Left ventricle myocardium superior (tissue), 1 donor: ENCODE results near the gene HUWE1. TPM values are rescaled to one million over a fixed set of nuclear protein-coding genes. Genes with fewer than 3 reads are reported as not detected.
A peak's percentile ranks its signal among the peaks of the same experiment; 100 is the strongest.
"Not testable (repeated sequence)": the region's sequence is repeated elsewhere in the genome, so short reads cannot be mapped to it uniquely, and the experiment has no call there.

Source experiments
- ATAC-seq: fragments of 200-7000 bp; cut with Tn5 transposase; one replicate; pipeline ENCODE4 v1.9.1; 2020; ENCODE audit warnings: mild to moderate bottlenecking, moderate library complexity
- DNase-seq: peaks from one replicate; pipeline ENCODE4 v3.0.0-alpha.2; 2020
- intact Hi-C: fragments of 100-400 bp; cut with micrococcal nuclease; formaldehyde crosslinking; loops from one replicate; pipeline ENCODE4 v1.11.0; 2022
- long read RNA-seq: library from polyadenylated mRNA; unstranded; transcript quantifications from one replicate; pipeline ENCODE4 v2.0.0, GENCODE V29; 2021
- total RNA-seq: library from RNA; stranded (reverse); fragmentation: NEBNext Ultra II Directional; extraction: Animal tissue kit (Norgen Biotek cat#: 25700); gene quantifications from one replicate; pipeline ENCODE4 v1.2.1, GENCODE V29; 2021
- donor health status: DM: no; HTN: yes; CAD: no; lungs with severe emphysema.

The HUWE1 gene, protein sequence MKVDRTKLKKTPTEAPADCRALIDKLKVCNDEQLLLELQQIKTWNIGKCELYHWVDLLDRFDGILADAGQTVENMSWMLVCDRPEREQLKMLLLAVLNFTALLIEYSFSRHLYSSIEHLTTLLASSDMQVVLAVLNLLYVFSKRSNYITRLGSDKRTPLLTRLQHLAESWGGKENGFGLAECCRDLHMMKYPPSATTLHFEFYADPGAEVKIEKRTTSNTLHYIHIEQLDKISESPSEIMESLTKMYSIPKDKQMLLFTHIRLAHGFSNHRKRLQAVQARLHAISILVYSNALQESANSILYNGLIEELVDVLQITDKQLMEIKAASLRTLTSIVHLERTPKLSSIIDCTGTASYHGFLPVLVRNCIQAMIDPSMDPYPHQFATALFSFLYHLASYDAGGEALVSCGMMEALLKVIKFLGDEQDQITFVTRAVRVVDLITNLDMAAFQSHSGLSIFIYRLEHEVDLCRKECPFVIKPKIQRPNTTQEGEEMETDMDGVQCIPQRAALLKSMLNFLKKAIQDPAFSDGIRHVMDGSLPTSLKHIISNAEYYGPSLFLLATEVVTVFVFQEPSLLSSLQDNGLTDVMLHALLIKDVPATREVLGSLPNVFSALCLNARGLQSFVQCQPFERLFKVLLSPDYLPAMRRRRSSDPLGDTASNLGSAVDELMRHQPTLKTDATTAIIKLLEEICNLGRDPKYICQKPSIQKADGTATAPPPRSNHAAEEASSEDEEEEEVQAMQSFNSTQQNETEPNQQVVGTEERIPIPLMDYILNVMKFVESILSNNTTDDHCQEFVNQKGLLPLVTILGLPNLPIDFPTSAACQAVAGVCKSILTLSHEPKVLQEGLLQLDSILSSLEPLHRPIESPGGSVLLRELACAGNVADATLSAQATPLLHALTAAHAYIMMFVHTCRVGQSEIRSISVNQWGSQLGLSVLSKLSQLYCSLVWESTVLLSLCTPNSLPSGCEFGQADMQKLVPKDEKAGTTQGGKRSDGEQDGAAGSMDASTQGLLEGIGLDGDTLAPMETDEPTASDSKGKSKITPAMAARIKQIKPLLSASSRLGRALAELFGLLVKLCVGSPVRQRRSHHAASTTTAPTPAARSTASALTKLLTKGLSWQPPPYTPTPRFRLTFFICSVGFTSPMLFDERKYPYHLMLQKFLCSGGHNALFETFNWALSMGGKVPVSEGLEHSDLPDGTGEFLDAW (N-terminal part only)
- 119 TPM for total RNA-seq
- long read RNA-seq, partial matches to known transcripts = 34 of 35 reads
- long read RNA-seq, other reads (novel, unspliced or antisense) = 1 of 35 reads

DNA sequence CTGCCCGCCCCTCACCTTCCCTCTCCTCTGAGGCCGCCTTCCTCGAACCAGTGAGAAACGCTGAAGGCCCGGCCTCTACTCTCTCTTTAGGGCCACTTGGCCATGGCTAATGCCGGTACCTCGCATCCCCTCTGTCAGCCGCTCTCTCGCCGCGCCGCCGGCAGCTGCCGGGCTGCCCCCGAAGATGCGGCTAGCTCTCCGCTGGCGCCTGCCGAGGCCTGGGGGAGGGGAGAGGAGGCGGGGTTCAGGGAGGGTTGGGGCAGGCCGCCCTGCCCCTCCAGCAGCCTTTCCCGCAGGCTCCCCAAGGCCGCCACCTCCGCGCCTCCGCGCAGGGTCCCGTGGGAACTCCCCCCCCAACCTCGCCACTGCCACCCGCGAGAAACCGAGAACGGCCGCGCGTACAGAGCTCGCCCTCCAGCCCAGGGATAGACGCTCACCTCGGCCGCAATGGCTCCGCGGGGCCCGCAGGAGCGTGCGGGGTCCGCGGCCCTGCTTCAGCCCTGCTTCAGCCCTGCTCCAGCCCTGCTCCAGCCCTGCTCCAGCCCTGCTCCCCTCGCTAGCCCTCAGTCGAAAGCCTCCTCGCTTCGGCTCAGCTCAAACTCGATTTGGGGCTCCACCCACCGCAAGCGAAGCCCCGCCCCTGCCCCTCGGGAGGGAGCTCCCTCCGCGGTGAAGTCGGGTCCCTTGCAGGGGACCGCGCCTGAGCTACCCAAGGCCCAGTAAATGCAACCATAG lies at the start of gene HUWE1:
Gene HUWE1 (minus strand): TSS at position 569 of the 735 bp plus-strand sequence. CDS start 32,612 bp downstream, outside the sequence.
- intact Hi-C loops = no loop called here

GRCh38 chrX:53732797-53733196 lies 46.3 kb upstream of the HUWE1 start:
- DNase-seq (no peak), ATAC-seq (no peak)
- intact Hi-C loops = no loop called here

More for the DNA sequence above, at the start of gene HUWE1:
- DNase-seq (peak; percentile 89), ATAC-seq (peak; percentile 73)

DNA sequence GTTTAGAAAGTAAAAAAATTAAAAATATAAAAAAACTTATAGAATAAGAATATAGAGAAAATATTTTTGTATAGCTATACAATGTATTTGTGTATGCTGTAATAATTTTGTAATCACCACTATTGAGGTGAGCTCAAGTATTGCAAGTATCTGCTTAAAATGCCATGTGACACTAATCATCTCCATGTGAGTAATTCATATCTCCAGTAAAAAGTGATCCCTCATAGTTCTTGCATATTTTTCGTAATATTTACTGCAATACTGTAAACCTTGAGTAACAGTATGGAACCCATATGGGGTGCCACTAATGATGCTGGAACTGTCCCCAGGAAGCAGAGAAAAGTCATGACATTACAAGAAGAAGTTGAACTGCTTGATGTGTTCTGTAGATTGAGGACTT lies 43.2 kb upstream of the HUWE1 start:
- no peak for DNase-seq
- intact Hi-C loops = no loop called here

DNA sequence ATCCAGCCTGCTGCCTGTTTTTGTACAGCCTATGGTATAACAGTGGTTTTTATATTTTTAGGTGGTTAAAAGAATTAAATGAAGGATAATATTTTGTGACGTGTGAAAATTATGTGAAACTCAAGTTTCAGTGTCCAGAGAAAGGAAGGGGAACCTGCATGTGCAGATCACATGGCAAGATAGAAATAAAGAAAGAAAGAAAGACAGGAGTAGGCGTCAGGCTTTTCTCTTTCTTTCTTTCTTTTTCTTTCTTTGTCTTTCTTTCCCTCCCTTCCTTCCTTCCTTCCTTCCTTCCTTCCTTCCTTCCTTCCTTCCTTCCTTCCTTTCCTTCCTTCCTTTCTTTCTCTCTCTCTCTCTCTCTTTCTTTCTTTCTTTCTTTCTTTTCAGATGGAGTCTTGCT lies 42.0 kb upstream of the HUWE1 start:
- ATAC-seq = no peak

More for the DNA sequence above, 43.2 kb upstream of the HUWE1 start:
- ATAC-seq = no peak

DNA sequence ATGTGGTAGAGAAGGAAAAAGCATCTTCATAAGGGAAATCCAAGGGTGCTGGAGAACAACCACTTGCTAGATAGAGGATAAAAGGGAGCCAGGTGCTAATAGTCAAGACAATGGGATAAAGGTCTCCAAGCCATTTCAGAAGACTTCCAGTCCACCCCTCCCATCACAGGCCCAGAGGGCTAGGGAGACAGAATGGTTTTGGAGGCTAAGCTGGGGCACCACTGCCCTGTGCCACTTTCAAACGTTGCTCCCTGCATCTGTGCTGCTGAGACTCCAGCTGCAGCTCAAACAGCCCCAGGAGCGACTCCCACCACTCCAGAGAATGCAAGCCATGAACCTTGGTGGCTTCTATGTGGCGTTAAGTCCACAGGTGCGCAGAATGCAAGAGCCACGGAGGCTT lies 38.4 kb upstream of the HUWE1 start:
- intact Hi-C loops = no loop called here
- no peak for ATAC-seq
- no peak for DNase-seq

More for the DNA sequence above, 42.0 kb upstream of the HUWE1 start:
- DNase-seq = no peak
- intact Hi-C loops = no loop called here

GRCh38 chrX:53723381-53723780 lies 36.9 kb upstream of the HUWE1 start:
- DNase-seq = no peak
- intact Hi-C loops = no loop called here
- no peak for ATAC-seq

DNA sequence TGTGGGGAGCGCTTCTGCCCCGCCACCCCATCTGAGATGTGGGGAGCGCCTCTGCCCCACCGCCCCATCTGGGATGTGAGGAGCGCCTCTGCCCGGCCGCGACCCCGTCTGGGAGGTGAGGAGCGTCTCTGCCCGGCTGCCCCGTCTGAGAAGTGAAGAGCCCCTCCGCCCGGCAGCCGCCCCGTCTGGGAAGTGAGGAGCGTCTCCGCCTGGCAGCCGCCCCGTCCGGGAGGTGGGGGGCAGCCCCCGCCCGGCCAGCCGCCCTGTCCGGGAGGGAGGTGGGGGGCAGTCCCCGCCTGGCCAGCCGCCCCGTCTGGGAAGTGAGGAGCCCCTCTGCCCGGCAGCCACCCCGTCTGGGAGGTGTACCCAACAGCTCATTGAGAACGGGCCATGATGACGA lies 35.1 kb upstream of the HUWE1 start:
- intact Hi-C loops, ATAC-seq, DNase-seq: not testable (repeated sequence)

DNA sequence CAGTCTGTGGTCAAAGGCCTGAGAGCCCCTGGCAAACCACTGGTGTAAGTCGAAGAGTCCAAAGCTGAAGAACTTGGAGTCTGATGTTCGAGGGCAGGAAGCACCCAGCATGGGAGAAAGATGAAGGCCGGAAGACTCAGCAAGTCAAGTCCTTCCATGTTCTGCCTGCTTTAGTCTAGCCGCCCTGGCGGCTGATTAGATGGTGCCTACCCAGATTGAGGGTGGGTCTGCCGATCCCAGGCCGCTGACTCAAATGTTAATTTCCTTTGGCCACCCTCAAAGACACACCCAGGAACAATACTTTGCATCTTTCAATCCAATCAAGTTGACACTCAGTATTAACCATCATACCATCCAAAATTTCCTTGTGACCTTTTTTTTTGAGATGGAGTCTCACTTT lies 33.1 kb upstream of the HUWE1 start:
- DNase-seq, ATAC-seq, intact Hi-C loops: not testable (repeated sequence)

DNA sequence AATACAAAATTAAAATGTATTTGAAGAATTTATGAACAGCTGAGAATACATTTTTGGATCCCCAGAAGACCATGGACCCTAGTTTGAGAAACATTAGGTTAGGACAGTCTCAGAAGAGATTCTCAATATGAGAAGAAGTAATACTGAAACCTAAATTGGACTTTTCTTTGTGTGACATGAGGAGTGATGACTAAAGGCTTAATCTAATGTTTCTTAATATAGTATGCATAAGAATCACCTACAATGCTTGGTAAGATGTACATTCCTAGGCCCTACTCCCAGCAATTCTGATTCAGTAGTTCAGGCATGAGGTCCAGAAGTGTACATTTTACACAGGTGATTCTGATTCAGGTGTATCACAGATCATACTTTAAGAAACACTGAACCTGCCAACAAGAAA lies 31.6 kb upstream of the HUWE1 start:
- intact Hi-C loops = no loop called here
- no peak for ATAC-seq
- no peak for DNase-seq

GRCh38 chrX:53717205-53717604 lies 30.7 kb upstream of the HUWE1 start:
- intact Hi-C loops = no loop called here
- ATAC-seq (no peak), DNase-seq (no peak)

DNA sequence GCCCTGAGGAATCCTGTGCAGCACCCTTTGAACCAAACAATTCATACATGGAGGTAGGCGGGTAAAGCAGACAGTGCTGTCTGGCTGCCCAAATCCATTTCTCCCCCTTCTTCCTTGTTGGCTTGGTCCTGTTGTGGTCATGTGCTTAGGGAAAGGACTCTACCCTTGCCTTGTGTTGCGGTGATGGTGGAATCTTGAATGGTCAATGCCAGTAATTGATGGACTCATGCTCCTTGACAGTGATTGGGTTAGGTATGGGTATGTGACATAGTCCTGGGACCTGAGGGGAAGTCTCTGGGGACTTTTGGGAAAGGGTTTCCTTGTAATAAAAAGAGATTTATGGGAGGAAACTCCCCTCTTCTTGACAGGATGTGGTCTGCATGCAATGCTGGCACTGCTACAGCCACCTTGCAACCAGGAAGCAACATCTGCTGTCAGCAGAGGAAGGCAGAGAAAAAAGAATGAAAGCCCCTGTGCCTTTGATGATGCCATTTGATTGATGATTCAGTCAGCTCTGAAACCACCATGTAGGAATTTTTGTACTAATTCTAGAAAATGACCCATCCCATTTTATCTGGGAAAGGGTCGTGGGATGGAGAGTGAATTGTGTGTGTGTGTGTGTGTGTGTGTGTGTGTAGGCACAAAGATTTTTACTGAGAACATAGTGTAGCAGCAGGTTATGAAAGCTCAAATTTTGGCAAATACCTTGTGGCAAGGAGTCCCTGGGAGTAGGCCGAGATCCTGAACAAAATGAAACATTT lies 30.0 kb upstream of the HUWE1 start:
- DNase-seq (no peak), ATAC-seq (no peak)
- intact Hi-C loops = no loop called here

GRCh38 chrX:53715346-53715924 lies 28.9 kb upstream of the HUWE1 start:
- intact Hi-C loops = no loop called here
- ATAC-seq (no peak), DNase-seq (no peak)

GRCh38 chrX:53714580-53715345 lies 28.2 kb upstream of the HUWE1 start:
- ATAC-seq = no peak
- DNase-seq = no peak
- intact Hi-C loops = no loop called here

- intact Hi-C loops = no loop called here
- no peak for ATAC-seq
- DNase-seq = no peak
Measured at GRCh38 chrX:53713987-53714579, 27.6 kb upstream of the HUWE1 start.

DNA sequence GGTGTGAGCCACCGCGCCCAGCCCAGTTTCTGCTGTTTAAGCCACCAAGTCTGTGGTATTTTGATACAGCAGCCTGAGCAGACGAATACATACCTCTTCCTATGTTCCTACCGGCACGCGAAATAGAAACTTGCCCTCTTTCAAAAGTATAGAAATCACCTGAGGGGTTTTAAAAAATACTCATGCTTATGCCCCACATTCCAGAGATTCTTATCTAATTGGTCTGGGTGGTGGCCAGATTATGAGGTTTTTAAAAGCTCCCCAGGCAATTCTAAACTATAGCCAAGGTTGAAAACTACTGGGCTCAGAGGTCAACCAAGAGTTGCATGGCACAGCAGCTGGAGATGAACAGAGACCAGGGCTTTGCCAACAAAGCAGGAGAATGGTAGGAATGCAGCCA lies 24.9 kb upstream of the HUWE1 start:
- no peak for ATAC-seq
- intact Hi-C loops = no loop called here
- no peak for DNase-seq

- no peak for DNase-seq
- intact Hi-C loops = no loop called here
- no peak for ATAC-seq
Measured at GRCh38 chrX:53704854-53705253, 18.3 kb upstream of the HUWE1 start.

DNA sequence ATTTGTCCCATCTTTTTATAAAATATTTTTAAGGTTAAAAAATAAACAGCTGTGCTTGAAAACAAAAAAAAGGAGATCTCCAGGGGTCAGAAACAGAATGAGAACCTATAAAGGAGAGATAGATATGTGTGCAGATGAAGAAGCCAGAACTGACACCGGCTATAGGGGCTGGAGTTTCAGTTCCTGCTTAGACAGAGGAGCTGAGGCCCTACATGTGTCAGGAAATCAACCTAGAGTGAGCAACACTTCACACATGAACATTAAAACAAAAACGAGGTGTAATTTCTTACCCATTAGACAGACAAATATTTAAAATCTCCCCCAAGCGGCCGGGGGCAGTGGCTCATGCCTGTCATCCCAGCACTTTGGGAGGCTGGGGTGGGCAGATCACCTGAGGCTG lies 17.8 kb upstream of the HUWE1 start:
- DNase-seq (no peak), ATAC-seq (no peak)
- intact Hi-C loops = no loop called here
